Colonic mucosa (tissue), 4 donors: ENCODE data around the gene PRRX1. TPM values are rescaled to one million over a fixed set of nuclear protein-coding genes. Genes with fewer than 3 reads are reported as not detected.

ENCODE experiments used
- DNase-seq: peaks from one replicate; pipeline ENCODE4 v3.0.0-alpha.2; 2020
- H3K27ac ChIP-seq: fragments of 200-600 bp; one replicate; pipeline ENCODE4 v1.8.0; 2021
- H3K27me3 ChIP-seq: fragments of 200-600 bp; one replicate; pipeline ENCODE4 v1.8.0; 2021
- H3K36me3 ChIP-seq: fragments of 200-600 bp; one replicate; pipeline ENCODE4 v1.8.0; 2021
- H3K4me1 ChIP-seq: fragments of 200-600 bp; one replicate; pipeline ENCODE4 v1.8.0; 2021; ENCODE audit warnings: mild to moderate bottlenecking
- H3K4me3 ChIP-seq: fragments of 200-600 bp; one replicate; pipeline ENCODE4 v1.8.0; 2021
- H3K9ac ChIP-seq, 2 donors: one replicate each; pipeline ENCODE4 v1.7.0; 2013; ENCODE audit warnings: control low read depth in 2 of 2, low read depth in 2 of 2, low read length in 2 of 2
- H3K9me3 ChIP-seq: fragments of 200-600 bp; one replicate; pipeline ENCODE4 v1.8.0; 2021
- intact Hi-C: fragments of 100-400 bp; cut with DNase I; formaldehyde crosslinking; loops from one replicate; pipeline ENCODE4 v1.14.1; 2022
- total RNA-seq, 2 donors: library from RNA; stranded (reverse); fragmentation: NEBNext Ultra II Directional in 1 of 2; extraction: Animal tissue kit (Norgen Biotek cat#: 25700) in 1 of 2; gene quantifications; one replicate each; pipeline ENCODE4 v1.2.1, GENCODE V29; 2021
- TF ChIP-seq, protein P1 (sequence below): fragments of 200-600 bp; IDR thresholded peaks from one replicate; pipeline ENCODE4 v1.8.0; 2022; ENCODE audit warnings: antibody characterized with exemption, mild to moderate bottlenecking
- donor health status: healthy.
- donor health status: DM: no; HTN: no; CAD: no.
- donor health status: DM: no; HTN: no; CAD: no.

Gene PRRX1
- total RNA-seq, 2 donors from 2014 or later = 1.5 to 2.5 TPM

DNA sequence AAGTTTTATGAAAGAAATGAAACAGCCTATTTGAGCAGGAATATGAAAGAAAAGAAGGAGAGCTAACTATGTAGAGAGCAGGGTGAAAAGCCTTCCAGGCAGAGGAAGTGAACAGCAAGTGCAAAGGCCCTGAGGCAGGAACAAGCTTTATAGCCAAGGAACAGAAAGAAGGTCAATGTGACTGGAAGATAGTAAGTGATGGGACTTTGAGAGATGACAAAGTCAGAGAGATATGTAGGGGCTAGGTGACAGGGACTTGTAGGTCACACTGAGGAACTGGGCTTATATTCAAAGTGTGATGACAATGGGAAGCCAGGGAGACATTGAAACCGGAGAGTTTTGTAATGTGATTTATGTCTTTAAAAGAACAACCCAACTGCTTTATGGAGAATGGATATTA lies 18.9 kb downstream of the PRRX1 start:
- no peaks in the 10 kb centered on the region for H3K9me3 ChIP-seq
- intact Hi-C loops = no loop called here
- no peaks in the 10 kb centered on the region for H3K4me1 ChIP-seq
- TF ChIP-seq, protein P1, sequence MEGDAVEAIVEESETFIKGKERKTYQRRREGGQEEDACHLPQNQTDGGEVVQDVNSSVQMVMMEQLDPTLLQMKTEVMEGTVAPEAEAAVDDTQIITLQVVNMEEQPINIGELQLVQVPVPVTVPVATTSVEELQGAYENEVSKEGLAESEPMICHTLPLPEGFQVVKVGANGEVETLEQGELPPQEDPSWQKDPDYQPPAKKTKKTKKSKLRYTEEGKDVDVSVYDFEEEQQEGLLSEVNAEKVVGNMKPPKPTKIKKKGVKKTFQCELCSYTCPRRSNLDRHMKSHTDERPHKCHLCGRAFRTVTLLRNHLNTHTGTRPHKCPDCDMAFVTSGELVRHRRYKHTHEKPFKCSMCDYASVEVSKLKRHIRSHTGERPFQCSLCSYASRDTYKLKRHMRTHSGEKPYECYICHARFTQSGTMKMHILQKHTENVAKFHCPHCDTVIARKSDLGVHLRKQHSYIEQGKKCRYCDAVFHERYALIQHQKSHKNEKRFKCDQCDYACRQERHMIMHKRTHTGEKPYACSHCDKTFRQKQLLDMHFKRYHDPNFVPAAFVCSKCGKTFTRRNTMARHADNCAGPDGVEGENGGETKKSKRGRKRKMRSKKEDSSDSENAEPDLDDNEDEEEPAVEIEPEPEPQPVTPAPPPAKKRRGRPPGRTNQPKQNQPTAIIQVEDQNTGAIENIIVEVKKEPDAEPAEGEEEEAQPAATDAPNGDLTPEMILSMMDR = no peak
- no peaks in the 10 kb centered on the region for H3K36me3 ChIP-seq
- no peak overlapping the region for H3K4me3 ChIP-seq
- no peaks in the 10 kb centered on the region for H3K27me3 ChIP-seq
- no peak overlapping the region for H3K9ac ChIP-seq
- no peak overlapping the region for H3K27ac ChIP-seq
- no peak for DNase-seq

DNA sequence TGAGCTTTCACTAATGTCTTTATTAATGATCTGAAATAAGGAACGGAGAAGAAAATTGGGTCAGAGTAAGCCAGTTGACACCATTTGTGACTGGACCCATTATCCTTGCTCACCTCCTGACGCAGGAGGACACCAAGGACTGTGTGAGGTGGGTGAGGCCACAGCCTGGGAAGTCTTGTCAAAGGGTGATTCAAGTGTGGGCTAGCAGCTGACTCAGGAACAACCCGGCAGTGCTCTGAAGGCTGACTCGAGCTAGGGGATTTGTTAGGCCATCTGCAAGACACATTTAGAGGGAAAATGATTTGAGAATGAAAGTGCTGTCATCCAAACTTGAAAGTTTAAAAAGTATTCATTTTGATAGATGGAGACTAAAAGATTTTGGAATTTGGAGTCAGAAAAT lies 21.2 kb downstream of the PRRX1 start:
- TF ChIP-seq, protein P1 = no peak
- no peak for DNase-seq
- H3K4me3 ChIP-seq = no peak overlapping the region
- H3K36me3 ChIP-seq = no peaks in the 10 kb centered on the region
- intact Hi-C loops = loop anchor here (5.0 kb wide), 1 partner anchor 197 kb away; no protein-coding TSS in a partner anchor
- H3K4me1 ChIP-seq = no peaks in the 10 kb centered on the region
- no peak overlapping the region for H3K9ac ChIP-seq
- no peak overlapping the region for H3K27ac ChIP-seq
- no peaks in the 10 kb centered on the region for H3K27me3 ChIP-seq
- H3K9me3 ChIP-seq = no peaks in the 10 kb centered on the region

DNA sequence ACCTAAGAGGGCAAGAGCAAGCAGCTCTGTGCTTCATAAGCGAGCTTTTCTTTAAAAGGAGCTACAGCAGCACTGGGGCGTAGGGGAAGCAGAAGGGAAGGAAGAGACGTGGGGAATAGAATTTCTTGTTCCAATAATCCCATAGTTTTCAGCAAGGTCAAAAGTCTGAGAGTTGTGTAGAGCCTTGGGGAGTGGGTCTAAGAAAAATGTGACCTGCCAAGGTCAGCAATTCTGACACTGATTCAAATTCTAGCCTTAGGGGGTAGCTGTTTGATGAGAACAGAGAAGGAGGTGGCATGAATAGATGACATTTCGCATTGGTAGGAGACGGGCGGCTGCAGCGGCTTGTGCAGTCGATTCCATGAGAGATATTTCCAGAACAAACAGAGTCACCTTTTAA lies 22.4 kb downstream of the PRRX1 start:
- Histone ChIP-seq H3K27ac (no peak overlapping the region), H3K4me3 (no peak overlapping the region), H3K9ac (no peak overlapping the region), H3K9me3 (no peaks in the 10 kb centered on the region), H3K27me3 (no peaks in the 10 kb centered on the region), H3K4me1 (no peaks in the 10 kb centered on the region), H3K36me3 (no peaks in the 10 kb centered on the region)
- intact Hi-C loops = loop anchor here (5.0 kb wide), 1 partner anchor 196 kb away; no protein-coding TSS in a partner anchor
- TF ChIP-seq, protein P1 = no peak
- DNase-seq = no peak

DNA sequence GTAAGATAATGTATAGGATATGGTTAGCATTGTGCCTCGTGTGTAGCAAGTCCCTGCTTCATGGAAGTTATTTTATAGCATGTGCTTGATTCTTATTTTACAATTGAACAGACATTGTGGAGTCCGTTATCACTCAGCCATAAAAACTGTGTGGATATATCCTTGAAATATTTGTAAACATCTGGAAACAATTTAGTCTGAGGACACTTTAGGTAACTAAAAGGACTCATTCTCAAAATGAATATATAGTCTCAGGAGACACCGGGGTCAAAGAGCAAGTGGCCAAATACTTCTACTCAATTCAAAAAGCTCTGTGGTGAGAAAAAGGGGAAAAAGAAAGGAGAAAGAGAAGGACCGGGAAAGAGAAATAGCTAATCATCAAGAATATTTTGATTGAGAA lies 23.7 kb downstream of the PRRX1 start:
- intact Hi-C loops = loop anchor here (2.0 to 5.0 kb wide), 2 partner anchors 195 to 241 kb away; no protein-coding TSS in a partner anchor
- no peak overlapping the region for H3K27ac ChIP-seq
- no peaks in the 10 kb centered on the region for H3K36me3 ChIP-seq
- no peak overlapping the region for H3K4me3 ChIP-seq
- H3K4me1 ChIP-seq = no peaks in the 10 kb centered on the region
- no peaks in the 10 kb centered on the region for H3K9me3 ChIP-seq
- H3K9ac ChIP-seq = no peak overlapping the region
- no peak for DNase-seq
- H3K27me3 ChIP-seq = no peaks in the 10 kb centered on the region
- TF ChIP-seq, protein P1 = no peak

DNA sequence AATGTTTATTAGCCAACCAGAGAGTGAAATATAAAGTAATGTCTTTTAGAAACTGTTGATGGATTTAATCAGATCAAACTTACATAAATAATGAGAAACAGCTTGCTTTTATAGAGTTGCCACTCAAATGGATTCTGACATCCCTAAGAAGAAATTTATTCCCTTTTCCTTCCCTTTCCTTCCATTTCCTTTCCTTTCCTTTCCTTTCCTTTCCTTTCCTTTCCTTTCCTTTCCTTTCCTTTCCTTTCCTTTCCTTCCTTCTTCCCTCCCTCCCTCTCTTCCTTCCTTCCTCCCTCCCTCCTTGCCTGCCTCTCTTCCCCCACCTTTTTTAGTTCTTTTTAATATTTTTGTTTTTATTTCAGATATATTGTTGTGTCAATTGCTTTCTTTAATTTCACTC lies 27.3 kb downstream of the PRRX1 start:
- Histone ChIP-seq H3K27me3 (no peaks in the 10 kb centered on the region), H3K4me3 (no peak overlapping the region), H3K36me3 (no peaks in the 10 kb centered on the region), H3K9ac (no peak overlapping the region), H3K9me3 (no peaks in the 10 kb centered on the region), H3K4me1 (no peaks in the 10 kb centered on the region), H3K27ac (no peak overlapping the region)
- no peak for DNase-seq
- intact Hi-C loops = no loop called here
- TF ChIP-seq, protein P1 = no peak
